ENCODE data around the gene CLCN7.

DNA sequence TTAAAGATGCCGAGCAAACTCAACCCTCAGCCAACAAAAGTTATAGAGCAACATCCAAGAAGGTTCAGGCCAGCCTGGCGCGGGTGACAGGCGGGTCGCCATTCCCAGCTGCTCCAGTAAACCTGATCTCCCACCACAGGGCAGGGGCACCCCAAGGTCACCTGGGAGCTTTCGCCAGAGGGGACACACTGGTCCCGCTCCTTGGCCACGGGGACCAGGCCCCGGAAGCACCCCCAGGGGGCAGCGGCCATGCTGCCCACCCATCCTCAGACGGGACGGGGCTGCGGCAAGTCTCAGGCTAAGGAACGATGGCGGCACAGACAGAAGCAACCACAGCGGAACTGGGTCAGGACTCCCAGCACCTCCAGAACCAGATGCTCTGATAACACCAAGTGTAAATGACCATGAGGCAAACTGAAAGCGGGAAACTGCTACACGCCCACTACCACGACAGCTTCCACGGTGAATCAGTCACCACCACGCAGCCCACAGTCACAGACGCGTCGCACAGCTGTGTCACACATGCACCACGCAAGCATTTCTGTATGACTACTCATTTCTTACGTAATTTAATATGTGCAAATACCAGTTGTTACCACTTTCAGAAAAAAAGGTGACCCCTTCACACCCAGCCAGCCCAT, 16.4 kb downstream of the CLCN7 start:
- TF ChIP-seq CTCF (IDR thresholded peaks at IDR 0.05) (no peak), POLR2A (IDR thresholded peaks at IDR 0.05) (no peak)
